ENCODE measurements around the gene VIL1.

The VIL1 gene

GRCh38 chr2:218391202-218391601 is 27.7 kb upstream of the VIL1 start:
- H3K27me3 ChIP-seq: peaks cover 0 to 5% of the 10 kb centered on the region in 2 donors
- no peaks in the 10 kb centered on the region for H3K36me3 ChIP-seq
- H3K4me3 ChIP-seq: no peak overlapping the region
- DNase-seq: no peak
- H3K27ac ChIP-seq: no peak overlapping the region
- intact Hi-C loops (cut with DNase I; ENCODE audit: low total_unique reads): no loop called here
- peaks cover 0 to 17% (median 9%) of the 10 kb centered on the region in 4 donors for H3K4me1 ChIP-seq
- H3K9me3 ChIP-seq: no peaks in the 10 kb centered on the region
- no peak for TF ChIP-seq CTCF (IDR thresholded peaks at IDR 0.05)

- Histone ChIP-seq H3K27me3 (peaks cover 0 to 4% of the 10 kb centered on the region in 2 donors), H3K27ac (no peak overlapping the region), H3K4me3 (no peak overlapping the region), H3K36me3 (no peaks in the 10 kb centered on the region), H3K9me3 (no peaks in the 10 kb centered on the region), H3K4me1 (peaks cover 0 to 19% (median 10%) of the 10 kb centered on the region in 4 donors)
- DNase-seq: no peak
- no peak for TF ChIP-seq CTCF (IDR thresholded peaks at IDR 0.05)
- intact Hi-C loops (cut with DNase I; ENCODE audit: low total_unique reads): no loop called here
Measured at GRCh38 chr2:218392459-218392858, 26.5 kb upstream of the VIL1 start.

- Histone ChIP-seq H3K27me3 (no peaks in the 10 kb centered on the region), H3K4me1 (peaks cover 0 to 15% (median 8%) of the 10 kb centered on the region in 4 donors), H3K4me3 (no peak overlapping the region), H3K36me3 (no peaks in the 10 kb centered on the region), H3K9me3 (no peaks in the 10 kb centered on the region), H3K27ac (no peak overlapping the region)
- TF ChIP-seq CTCF (IDR thresholded peaks at IDR 0.05): no peak
- intact Hi-C loops (cut with DNase I; ENCODE audit: low total_unique reads): no loop called here
- no peak for DNase-seq
Measured at GRCh38 chr2:218392891-218393462, 25.9 kb upstream of the VIL1 start.

GRCh38 chr2:218393750-218394290 is 25.1 kb upstream of the VIL1 start:
- H3K4me1 ChIP-seq: peaks cover 0 to 16% (median 9%) of the 10 kb centered on the region in 4 donors
- H3K36me3 ChIP-seq: no peaks in the 10 kb centered on the region
- no peak overlapping the region for H3K4me3 ChIP-seq
- H3K27me3 ChIP-seq: no peaks in the 10 kb centered on the region
- no peak for TF ChIP-seq CTCF (IDR thresholded peaks at IDR 0.05)
- DNase-seq: no peak
- intact Hi-C loops (cut with DNase I; ENCODE audit: low total_unique reads): loop anchor here (2.0 kb wide), 1 partner anchor 91 kb away; no protein-coding TSS in a partner anchor
- H3K9me3 ChIP-seq: no peaks in the 10 kb centered on the region
- no peak overlapping the region for H3K27ac ChIP-seq

- no peaks in the 10 kb centered on the region for H3K9me3 ChIP-seq
- intact Hi-C loops (cut with DNase I; ENCODE audit: low total_unique reads): loop anchor here (2.0 to 5.0 kb wide), 2 partner anchors 92 to 107 kb away; no protein-coding TSS in a partner anchor
- peak in 1 of 2 donors; percentile 28 for DNase-seq
- H3K27me3 ChIP-seq: no peaks in the 10 kb centered on the region
- TF ChIP-seq CTCF (IDR thresholded peaks at IDR 0.05): no peak
- peak overlapping the region in 1 of 2 donors; percentile 100 for H3K27ac ChIP-seq
- peaks cover 0 to 16% (median 9%) of the 10 kb centered on the region in 4 donors for H3K4me1 ChIP-seq
- no peaks in the 10 kb centered on the region for H3K36me3 ChIP-seq
- no peak overlapping the region for H3K4me3 ChIP-seq
Measured at GRCh38 chr2:218394298-218395089, 24.4 kb upstream of the VIL1 start.
